Kidney (tissue), 14 donors: ENCODE results near the gene USP24. TPM values are rescaled to one million over a fixed set of nuclear protein-coding genes. Genes with fewer than 3 reads are reported as not detected.

Experiments used
- DNase-seq, 5 donors: peaks; one replicate each; pipeline ENCODE4 v3.0.0-alpha.2; 2013 to 2020
- FAIRE-seq: peaks from 2 replicates; lab custom pipeline; 2012; peaks lifted over from hg19 to GRCh38; lab: Jason Lieb, UNC
- H3K27ac ChIP-seq, 2 donors: one replicate each; pipeline ENCODE4 v1.7.0; 2013; ENCODE audit warnings: low read depth in 2 of 2, low read length in 2 of 2, inconsistent platforms in 1 of 2
- H3K27me3 ChIP-seq: one replicate; pipeline ENCODE4 v1.7.1; 2013; ENCODE audit warnings: low read length, inconsistent platforms; ENCODE audit not compliant: control insufficient read depth, insufficient read depth
- H3K36me3 ChIP-seq, 3 donors: one replicate each; pipeline versions ENCODE4 v1.7.0 to v1.7.1; 2013; ENCODE audit warnings: low read length in 3 of 3, control low read depth in 1 of 3, inconsistent platforms in 1 of 3; ENCODE audit not compliant: insufficient read depth in 3 of 3, control insufficient read depth in 2 of 3
- H3K4me1 ChIP-seq, 3 donors: one replicate each; pipeline versions ENCODE4 v1.7.0 to v1.7.1; 2013; ENCODE audit warnings: low read length in 3 of 3, inconsistent platforms in 1 of 3, low read depth in 1 of 3; ENCODE audit not compliant: control insufficient read depth in 2 of 3, insufficient read depth in 2 of 3
- H3K4me3 ChIP-seq, 3 donors: one replicate each; pipeline versions ENCODE4 v1.7.0 to v1.8.1; 2013; ENCODE audit warnings: low read length in 3 of 3, control low read depth in 1 of 3, inconsistent platforms in 1 of 3
- H3K9ac ChIP-seq, 3 donors: one replicate each; pipeline versions ENCODE4 v1.7.0 to v1.7.1; 2013; ENCODE audit warnings: low read length in 3 of 3, control low read depth in 1 of 3, inconsistent platforms in 1 of 3
- H3K9me3 ChIP-seq, 3 donors: one replicate each; pipeline versions ENCODE4 v1.7.0 to v1.7.1; 2013; ENCODE audit warnings: low read length in 3 of 3, control low read depth in 1 of 3, inconsistent platforms in 1 of 3; ENCODE audit not compliant: control insufficient read depth in 2 of 3, insufficient read depth in 1 of 3
- CTCF ChIP-seq: IDR thresholded peaks from 3 replicates; pipeline ENCODE4 v1.5.1; 2012; ENCODE audit warnings: mild to moderate bottlenecking, moderate library complexity, borderline replicate concordance; ENCODE audit not compliant: insufficient read depth; ENCODE audit errors: extremely low read depth
- intact Hi-C: fragments of 100-400 bp; cut with DNase I; formaldehyde crosslinking; loops from one replicate; pipeline ENCODE4 v1.11.1; 2022
- polyA plus RNA-seq: library from polyadenylated mRNA; stranded (reverse); fragments of 350-450 nt; fragmentation: Illumina TruSeq; extraction: RNeasy Lipid Tissue Mini Kit (QIAGEN cat#74804); gene quantifications from one replicate; pipeline ENCODE4 v1.2.3, GENCODE V29; 2014; ENCODE audit warnings: low read depth, low replicate concordance; ENCODE audit not compliant: insufficient read depth
- total RNA-seq: library from RNA; stranded (reverse); fragmentation: NEBNext Ultra II Directional; extraction: Animal tissue kit (Norgen Biotek cat#: 25700); gene quantifications from one replicate; pipeline ENCODE4 v1.2.1, GENCODE V29; 2021
- donor health status: control.
- donor health status: control.
- donor health status: control.
- donor health status: control.
- donor health status: control.
- donor health status: DM: yes; HTN: yes; CAD: no.
- donor health status: Normal renal cell carcinoma (clear cell type).

USP24 gene
- total and polyA plus RNA-seq, 2 donors from 2014 or later = 10.1 to 49.2 TPM

- no peak for TF ChIP-seq CTCF
- Histone ChIP-seq H3K9me3 (no peaks in the 10 kb centered on the region), H3K4me3 (no peak overlapping the region), H3K27ac (no peak overlapping the region), H3K9ac (no peak overlapping the region), H3K27me3 (no peaks in the 10 kb centered on the region), H3K4me1 (no peaks in the 10 kb centered on the region), H3K36me3 (no peaks in the 10 kb centered on the region)
- intact Hi-C loops = no loop called here
- DNase-seq (no peak), FAIRE-seq (no peak)
Measured at GRCh38 chr1:55048453-55049270, 166.5 kb downstream of the USP24 start.

GRCh38 chr1:55047611-55048010 is 167.6 kb downstream of the USP24 start:
- FAIRE-seq (no peak), DNase-seq (no peak)
- Histone ChIP-seq H3K27me3 (no peaks in the 10 kb centered on the region), H3K36me3 (no peaks in the 10 kb centered on the region), H3K27ac (no peak overlapping the region), H3K4me1 (no peaks in the 10 kb centered on the region), H3K9ac (no peak overlapping the region), H3K9me3 (no peaks in the 10 kb centered on the region), H3K4me3 (no peak overlapping the region)
- intact Hi-C loops = no loop called here
- TF ChIP-seq CTCF = no peak

GRCh38 chr1:55046871-55047270 is 168.3 kb downstream of the USP24 start:
- DNase-seq = no peak
- no peaks in the 10 kb centered on the region for H3K27me3 ChIP-seq
- H3K4me1 ChIP-seq = no peaks in the 10 kb centered on the region
- no peak for FAIRE-seq
- no peak overlapping the region for H3K27ac ChIP-seq
- TF ChIP-seq CTCF = no peak
- no peak overlapping the region for H3K9ac ChIP-seq
- intact Hi-C loops = no loop called here
- H3K36me3 ChIP-seq = no peaks in the 10 kb centered on the region
- H3K9me3 ChIP-seq = no peaks in the 10 kb centered on the region
- no peak overlapping the region for H3K4me3 ChIP-seq
